Sigmoid colon (tissue), 7 donors: ENCODE data around the gene CCDC57. TPM values are rescaled to one million over a fixed set of nuclear protein-coding genes. Genes with fewer than 3 reads are reported as not detected.

Experiments
- DNase-seq: peaks from one replicate; pipeline ENCODE4 v3.0.0-alpha.2; 2019
- H3K27ac ChIP-seq, 4 donors: fragments of 200-600 bp; sonication (generic); one replicate each; pipeline ENCODE4 v1.5.1; 2016 to 2019; ENCODE audit warnings: mild to moderate bottlenecking in 1 of 4
- H3K27me3 ChIP-seq, 3 donors: fragments of 200-600 bp; sonication (generic); one replicate each; pipeline ENCODE4 v1.5.1; 2019; ENCODE audit warnings: mild to moderate bottlenecking in 1 of 3
- H3K36me3 ChIP-seq, 4 donors: fragments of 200-600 bp; sonication (generic); one replicate each; pipeline ENCODE4 v1.5.1; 2016 to 2019
- H3K4me1 ChIP-seq, 4 donors: fragments of 200-600 bp; sonication (generic); one replicate each; pipeline ENCODE4 v1.5.1; 2017 to 2019
- H3K4me3 ChIP-seq, 4 donors: fragments of 200-600 bp; sonication (generic); one replicate each; pipeline ENCODE4 v1.5.1; 2017 to 2019; ENCODE audit warnings: mild to moderate bottlenecking in 2 of 4, moderate library complexity in 1 of 4
- H3K9me3 ChIP-seq, 4 donors: fragments of 200-600 bp in 3 of 4; sonication (generic) in 3 of 4; one replicate each; pipeline versions ENCODE4 v1.5.1 to v1.6.1; 2013 to 2019
- CTCF ChIP-seq, 4 experiments: fragments of 450-650 bp in 3 of 4; fragments of 200-600 bp in 1 of 4; IDR thresholded peaks; one replicate each; pipeline ENCODE4 v1.5.1; 2016 to 2019; ENCODE audit warnings: antibody characterized with exemption in 4 of 4, mild to moderate bottlenecking in 3 of 4, moderate library complexity in 2 of 4
- EP300 ChIP-seq, 4 donors: sonication (generic); formaldehyde crosslinking; IDR thresholded peaks; one replicate each; pipeline ENCODE4 v1.6.1; 2017; ENCODE audit warnings: antibody characterized with exemption in 4 of 4
- POLR2A ChIP-seq, 2 donors: fragments of 450-650 bp; IDR thresholded peaks; one replicate each; pipeline ENCODE4 v1.6.1; 2016; ENCODE audit warnings: antibody characterized with exemption in 2 of 2, mild to moderate bottlenecking in 2 of 2, moderate library complexity in 2 of 2
- POLR2AphosphoS5 ChIP-seq, 4 donors: sonication (generic); formaldehyde crosslinking; IDR thresholded peaks; one replicate each; pipeline ENCODE4 v1.6.1; 2017; ENCODE audit warnings: antibody characterized with exemption in 4 of 4
- WGBS, 2 donors: extraction: QIAGEN DNeasy Blood & Tissue Kit; methylation state at CpG; one replicate each; pipeline ENCODE4 v1.1.7; 2013; 5-methylcytosine and 5-hydroxymethylcytosine counted together
- intact Hi-C: fragments of 100-400 bp; cut with DNase I; formaldehyde crosslinking; loops from one replicate; pipeline ENCODE4 v1.15.1; 2023
- polyA plus RNA-seq, 3 donors: library from polyadenylated mRNA; stranded (reverse); fragments of 200-250 nt; gene quantifications; one replicate each; pipeline ENCODE4 v1.2.3, GENCODE V29; 2013
- total RNA-seq, 4 donors: library from RNA; depleted of rRNA; stranded (reverse); fragments of >200 nt; gene quantifications; one replicate each; pipeline ENCODE4 v1.1.0, GENCODE V29; 2016
- donor health status: healthy with polysubstance abuse.
- donor health status: Bipolar disorder and iron deficiency.
- donor health status: healthy.

The CCDC57 gene
- total and polyA plus RNA-seq, 7 donors: 13.3 to 47.8 (median 24.4) TPM

GRCh38 chr17:82168568-82168967 is 44.1 kb downstream of the CCDC57 start:
- no peaks in the 10 kb centered on the region for H3K27me3 ChIP-seq
- no peaks in the 10 kb centered on the region for H3K4me1 ChIP-seq
- 93 to 94% methylated on average over 6 of the region's 6 CpGs for WGBS, 2 donors
- no peak for DNase-seq
- intact Hi-C loops: no loop called here
- H3K4me3 ChIP-seq: no peak overlapping the region
- TF ChIP-seq EP300 (IDR thresholded peaks at IDR 0.05): no peak
- no peak for TF ChIP-seq POLR2A (IDR thresholded peaks at IDR 0.05)
- no peak for TF ChIP-seq CTCF (IDR thresholded peaks at IDR 0.05)
- no peak for TF ChIP-seq POLR2AphosphoS5 (IDR thresholded peaks at IDR 0.05)
- H3K36me3 ChIP-seq: peaks cover 0 to 52% (median 7%) of the 10 kb centered on the region in 4 donors
- H3K9me3 ChIP-seq: no peaks in the 10 kb centered on the region
- no peak overlapping the region for H3K27ac ChIP-seq

- Histone ChIP-seq H3K9me3 (no peaks in the 10 kb centered on the region), H3K4me3 (no peak overlapping the region), H3K27ac (no peak overlapping the region), H3K27me3 (no peaks in the 10 kb centered on the region), H3K36me3 (peaks cover 0 to 49% (median 9%) of the 10 kb centered on the region in 4 donors), H3K4me1 (no peaks in the 10 kb centered on the region)
- TF ChIP-seq POLR2A (IDR thresholded peaks at IDR 0.05) (no peak), POLR2AphosphoS5 (IDR thresholded peaks at IDR 0.05) (no peak), CTCF (IDR thresholded peaks at IDR 0.05) (no peak), EP300 (IDR thresholded peaks at IDR 0.05) (no peak)
- intact Hi-C loops: no loop called here
- WGBS, 2 donors: 95 to 96% methylated on average over 5 of the region's 5 CpGs
- DNase-seq: no peak
Observed at GRCh38 chr17:82167028-82167427, 45.6 kb downstream of the CCDC57 start.

- Histone ChIP-seq H3K9me3 (no peaks in the 10 kb centered on the region), H3K4me3 (no peak overlapping the region), H3K27me3 (no peaks in the 10 kb centered on the region), H3K27ac (no peak overlapping the region), H3K4me1 (no peaks in the 10 kb centered on the region), H3K36me3 (peaks cover 0 to 47% (median 10%) of the 10 kb centered on the region in 4 donors)
- 86 to 97% methylated on average over 3 of the region's 3 CpGs for WGBS, 2 donors
- no peak for DNase-seq
- TF ChIP-seq POLR2A (IDR thresholded peaks at IDR 0.05) (no peak), EP300 (IDR thresholded peaks at IDR 0.05) (no peak), POLR2AphosphoS5 (IDR thresholded peaks at IDR 0.05) (no peak), CTCF (IDR thresholded peaks at IDR 0.05) (no peak)
- intact Hi-C loops: no loop called here
Observed at GRCh38 chr17:82164853-82165252, 47.8 kb downstream of the CCDC57 start.

GRCh38 chr17:82161216-82161615 is 51.4 kb downstream of the CCDC57 start:
- intact Hi-C loops: no loop called here
- no peak for DNase-seq
- Histone ChIP-seq H3K27me3 (no peaks in the 10 kb centered on the region), H3K36me3 (peaks cover 0 to 54% (median 16%) of the 10 kb centered on the region in 4 donors), H3K9me3 (no peaks in the 10 kb centered on the region), H3K4me3 (no peak overlapping the region), H3K4me1 (no peaks in the 10 kb centered on the region), H3K27ac (no peak overlapping the region)
- TF ChIP-seq POLR2AphosphoS5 (IDR thresholded peaks at IDR 0.05) (no peak), EP300 (IDR thresholded peaks at IDR 0.05) (no peak), CTCF (IDR thresholded peaks at IDR 0.05) (no peak), POLR2A (IDR thresholded peaks at IDR 0.05) (no peak)
- 88 to 89% methylated on average over 8 of the region's 8 CpGs for WGBS, 2 donors

GRCh38 chr17:82160075-82160474 is 52.6 kb downstream of the CCDC57 start:
- no peak for TF ChIP-seq POLR2AphosphoS5 (IDR thresholded peaks at IDR 0.05)
- no peak for TF ChIP-seq EP300 (IDR thresholded peaks at IDR 0.05)
- TF ChIP-seq CTCF (IDR thresholded peaks at IDR 0.05): no peak
- no peak for TF ChIP-seq POLR2A (IDR thresholded peaks at IDR 0.05)
- Histone ChIP-seq H3K36me3 (peaks cover 0 to 48% (median 16%) of the 10 kb centered on the region in 4 donors), H3K4me3 (no peak overlapping the region), H3K27ac (no peak overlapping the region), H3K27me3 (no peaks in the 10 kb centered on the region), H3K4me1 (no peaks in the 10 kb centered on the region), H3K9me3 (no peaks in the 10 kb centered on the region)
- intact Hi-C loops: no loop called here
- WGBS, 2 donors: 48 to 61% methylated on average over 5 of the region's 5 CpGs
- no peak for DNase-seq
